Measurements from ENCODE around the gene PDGFA. TPM values are rescaled to one million over a fixed set of nuclear protein-coding genes. Genes with fewer than 3 reads are reported as not detected.

Gene PDGFA
- total RNA-seq, 1 experiment from 2014 or later, result 23.6 TPM

- no TSS peak for BruUV-seq (replicated peaks)
- no peaks in the 10 kb centered on the region for H3K9me3 ChIP-seq (ENCODE audit: insufficient read depth, low read depth)
- no peak overlapping the region for H3K4me2 ChIP-seq
- H3K9me2 ChIP-seq (ENCODE audit: insufficient read depth), result 0 out of 2 replicates have a peak, but pooled peaks cover 4% of the 10 kb centered on the region
- H3K4me3 ChIP-seq, result no peak overlapping the region
- no peaks in the 10 kb centered on the region; the same call in 1 of the 2 replicates for H3F3A ChIP-seq (ENCODE audit: insufficient read depth, low read depth)
- H2AFZ ChIP-seq, result no peak overlapping the region
- DNase-seq, result no peak
- H4K20me1 ChIP-seq (ENCODE audit: insufficient read depth), result no peaks in the 10 kb centered on the region
- ChIA-PET CTCF (no interaction called here), POLR2A (ENCODE audit: unreplicated experiment) (no interaction called here)
- no peak overlapping the region for H3K27ac ChIP-seq
- no peak for TF ChIP-seq EZH2 (IDR thresholded peaks at IDR 0.05; ENCODE audit: low read depth)
- TF ChIP-seq, protein P1, sequence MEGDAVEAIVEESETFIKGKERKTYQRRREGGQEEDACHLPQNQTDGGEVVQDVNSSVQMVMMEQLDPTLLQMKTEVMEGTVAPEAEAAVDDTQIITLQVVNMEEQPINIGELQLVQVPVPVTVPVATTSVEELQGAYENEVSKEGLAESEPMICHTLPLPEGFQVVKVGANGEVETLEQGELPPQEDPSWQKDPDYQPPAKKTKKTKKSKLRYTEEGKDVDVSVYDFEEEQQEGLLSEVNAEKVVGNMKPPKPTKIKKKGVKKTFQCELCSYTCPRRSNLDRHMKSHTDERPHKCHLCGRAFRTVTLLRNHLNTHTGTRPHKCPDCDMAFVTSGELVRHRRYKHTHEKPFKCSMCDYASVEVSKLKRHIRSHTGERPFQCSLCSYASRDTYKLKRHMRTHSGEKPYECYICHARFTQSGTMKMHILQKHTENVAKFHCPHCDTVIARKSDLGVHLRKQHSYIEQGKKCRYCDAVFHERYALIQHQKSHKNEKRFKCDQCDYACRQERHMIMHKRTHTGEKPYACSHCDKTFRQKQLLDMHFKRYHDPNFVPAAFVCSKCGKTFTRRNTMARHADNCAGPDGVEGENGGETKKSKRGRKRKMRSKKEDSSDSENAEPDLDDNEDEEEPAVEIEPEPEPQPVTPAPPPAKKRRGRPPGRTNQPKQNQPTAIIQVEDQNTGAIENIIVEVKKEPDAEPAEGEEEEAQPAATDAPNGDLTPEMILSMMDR (conservative IDR thresholded peaks at IDR 0.05), result no peak
- intact Hi-C loops (cut with micrococcal nuclease; ENCODE audit: unreplicated experiment), result no loop called here
- no peaks in the 10 kb centered on the region for H3K79me2 ChIP-seq (ENCODE audit: low read depth)
- peaks cover 62% of the 10 kb centered on the region for H3K27me3 ChIP-seq (ENCODE audit: insufficient read depth, low read depth)
- H3K4me1 ChIP-seq (replicated peaks; ENCODE audit: insufficient read depth), result no peaks in the 10 kb centered on the region
- no peaks in the 10 kb centered on the region for H3K36me3 ChIP-seq (ENCODE audit: low read depth)
Measured at GRCh38 chr7:489876-490275, 29.8 kb downstream of the PDGFA start.

- Histone ChIP-seq H3K4me2 (no peak overlapping the region), H3K36me3 (ENCODE audit: low read depth) (no peaks in the 10 kb centered on the region), H3K4me1 (replicated peaks; ENCODE audit: insufficient read depth) (no peaks in the 10 kb centered on the region), H2AFZ (no peak overlapping the region), H3K79me2 (ENCODE audit: low read depth) (no peaks in the 10 kb centered on the region), H3K27ac (no peak overlapping the region), H3K9me3 (ENCODE audit: insufficient read depth, low read depth) (no peaks in the 10 kb centered on the region), H4K20me1 (ENCODE audit: insufficient read depth) (no peaks in the 10 kb centered on the region), H3K4me3 (no peak overlapping the region), H3K9me2 (ENCODE audit: insufficient read depth) (0 out of 2 replicates have a peak, but pooled peaks cover 4% of the 10 kb centered on the region), H3F3A (ENCODE audit: insufficient read depth, low read depth) (no peaks in the 10 kb centered on the region; the same call in 1 of the 2 replicates), H3K27me3 (ENCODE audit: insufficient read depth, low read depth) (peaks cover 79% of the 10 kb centered on the region)
- POLR2A ChIA-PET (ENCODE audit: unreplicated experiment), result no interaction called here
- CTCF ChIA-PET, result interaction anchor here (0.6 kb wide), 1 partner anchor 138 kb away, joined by 5 read pairs; no protein-coding TSS in a partner anchor
- TF ChIP-seq EZH2 (IDR thresholded peaks at IDR 0.05; ENCODE audit: low read depth), result no peak
- TF ChIP-seq, protein P1 (conservative IDR thresholded peaks at IDR 0.05), result no peak
- intact Hi-C loops (cut with micrococcal nuclease; ENCODE audit: unreplicated experiment), result no loop called here
- DNase-seq, result no peak
- BruUV-seq (replicated peaks), result no TSS peak
Measured at GRCh38 chr7:486216-486743, 33.4 kb downstream of the PDGFA start.

- no peak overlapping the region for H3K27ac ChIP-seq
- H3F3A ChIP-seq (ENCODE audit: insufficient read depth, low read depth), result no peaks in the 10 kb centered on the region; the same call in 1 of the 2 replicates
- no peak for TF ChIP-seq EZH2 (IDR thresholded peaks at IDR 0.05; ENCODE audit: low read depth)
- TF ChIP-seq, protein P1 (conservative IDR thresholded peaks at IDR 0.05), result no peak
- no TSS peak for BruUV-seq (replicated peaks)
- intact Hi-C loops (cut with micrococcal nuclease; ENCODE audit: unreplicated experiment), result no loop called here
- ChIA-PET POLR2A (ENCODE audit: unreplicated experiment) (interaction anchor here (0.6 kb wide), 1 partner anchor 580 kb away, joined by 5 read pairs; no protein-coding TSS in a partner anchor), CTCF (interaction anchor here (0.6 to 0.7 kb wide), 2 partner anchors 110 to 195 kb away, joined by 5 to 8 read pairs; no protein-coding TSS in a partner anchor)
- no peaks in the 10 kb centered on the region for H3K36me3 ChIP-seq (ENCODE audit: low read depth)
- peak in 1 of 2 experiments; percentile 51 for DNase-seq
- H3K9me2 ChIP-seq (ENCODE audit: insufficient read depth), result 0 out of 2 replicates have a peak, but pooled peaks cover 4% of the 10 kb centered on the region
- H3K79me2 ChIP-seq (ENCODE audit: low read depth), result no peaks in the 10 kb centered on the region
- no peaks in the 10 kb centered on the region for H4K20me1 ChIP-seq (ENCODE audit: insufficient read depth)
- no peak overlapping the region for H3K4me2 ChIP-seq
- H3K4me1 ChIP-seq (replicated peaks; ENCODE audit: insufficient read depth), result no peaks in the 10 kb centered on the region
- H3K4me3 ChIP-seq, result no peak overlapping the region
- H3K9me3 ChIP-seq (ENCODE audit: insufficient read depth, low read depth), result no peaks in the 10 kb centered on the region
- H2AFZ ChIP-seq, result no peak overlapping the region
- H3K27me3 ChIP-seq (ENCODE audit: insufficient read depth, low read depth), result peaks cover 84% of the 10 kb centered on the region
Measured at GRCh38 chr7:485188-486081, 34.2 kb downstream of the PDGFA start.
